GM19467 (cell line): ENCODE results near the gene NSMF.
"Not testable (repeated sequence)": the region's sequence is repeated elsewhere in the genome, so short reads cannot be mapped to it uniquely, and the experiment has no call there.

Experiments
- ATAC-seq: cut with Tn5 transposase; IDR thresholded peaks from one replicate; pipeline ENCODE4 v1.9.1; 2021; ENCODE audit warnings: mild to moderate bottlenecking, moderate library complexity; ENCODE audit not compliant: unreplicated experiment

NSMF gene

DNA sequence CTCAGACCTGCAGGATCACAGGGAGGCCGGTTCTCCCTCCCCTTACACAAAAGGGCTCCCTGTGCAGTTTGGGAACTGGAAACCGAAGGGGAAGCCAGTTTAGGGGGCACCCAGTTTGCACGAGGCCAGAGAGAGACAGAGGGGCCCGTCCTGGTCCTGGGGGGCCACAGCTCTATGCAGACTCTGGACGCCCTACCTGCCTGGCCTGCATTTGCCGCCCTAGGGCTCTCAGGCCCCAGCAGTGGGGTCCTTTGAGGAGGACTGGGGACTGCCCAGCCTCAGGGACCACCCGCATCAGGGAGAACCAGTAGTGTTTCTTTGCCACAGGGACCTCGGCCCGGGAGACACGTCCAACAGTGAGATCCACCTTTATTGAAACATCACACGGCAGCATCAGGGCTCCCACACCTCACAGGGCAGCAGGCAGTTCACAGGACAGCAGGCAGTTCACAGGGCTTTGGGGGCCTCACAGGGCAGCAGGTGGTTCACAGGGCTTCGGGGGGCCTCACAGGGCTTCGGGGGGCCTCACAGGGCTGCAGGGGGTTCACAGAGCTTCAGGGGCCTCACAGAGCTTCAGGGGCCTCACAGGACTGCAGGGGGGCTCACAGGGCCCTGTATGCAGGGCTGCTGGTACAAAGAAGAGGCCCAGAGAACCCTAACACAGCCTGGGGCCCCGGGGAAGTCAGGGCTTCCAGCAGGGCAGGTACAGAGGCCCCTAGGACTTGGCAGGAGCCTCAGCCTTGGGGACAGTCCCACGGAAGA is 648 bp upstream of the NSMF start:
- no peak for ATAC-seq

DNA sequence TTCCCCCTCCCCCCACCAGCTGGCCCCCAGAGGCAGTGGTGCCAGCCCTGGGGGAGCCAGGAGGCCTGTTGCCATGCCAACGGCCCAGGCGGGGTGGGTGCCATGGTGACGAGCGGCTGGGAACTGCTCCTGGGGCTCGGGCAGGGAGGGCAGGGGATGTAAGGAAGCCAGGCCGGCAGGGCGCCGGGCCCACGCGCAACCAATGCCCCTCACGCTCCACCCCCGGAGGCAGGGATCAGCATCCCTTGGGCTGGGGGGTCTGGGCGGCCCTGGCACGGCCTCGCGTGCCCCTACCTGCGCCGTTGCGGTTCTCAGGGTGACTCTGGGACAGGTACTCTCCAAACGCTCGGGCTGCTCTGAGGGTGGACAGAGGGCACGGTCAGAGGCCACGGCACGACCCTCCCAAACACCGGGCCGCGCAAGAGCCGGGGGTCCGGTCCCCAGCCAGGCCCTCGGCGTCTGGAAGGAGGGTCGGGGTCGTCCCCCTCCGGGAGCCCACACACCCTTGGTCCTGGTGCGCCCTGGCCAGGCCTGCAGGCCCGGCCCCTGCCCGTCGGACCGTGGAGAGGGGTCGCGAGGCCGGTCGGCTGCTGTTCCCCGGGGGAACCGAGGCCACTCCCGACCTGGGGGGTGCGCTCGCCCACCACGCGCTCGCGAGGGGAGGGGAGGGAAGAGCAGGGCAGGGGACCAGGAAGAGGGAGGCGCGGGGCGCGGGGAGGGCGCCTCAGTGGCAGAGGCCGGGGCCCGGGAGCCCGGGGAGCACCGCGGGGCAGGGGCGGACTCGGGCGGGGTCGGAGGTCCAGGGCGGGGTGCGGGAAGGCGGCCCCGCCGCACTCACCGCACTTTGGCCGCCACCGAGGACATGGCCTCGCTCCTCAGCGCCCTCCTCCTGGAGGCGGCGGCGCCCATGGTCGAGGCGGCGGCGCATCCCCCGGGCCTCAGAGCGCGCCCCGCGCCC is 661 bp downstream of the NSMF start:
- peak; percentile 7 for ATAC-seq

DNA sequence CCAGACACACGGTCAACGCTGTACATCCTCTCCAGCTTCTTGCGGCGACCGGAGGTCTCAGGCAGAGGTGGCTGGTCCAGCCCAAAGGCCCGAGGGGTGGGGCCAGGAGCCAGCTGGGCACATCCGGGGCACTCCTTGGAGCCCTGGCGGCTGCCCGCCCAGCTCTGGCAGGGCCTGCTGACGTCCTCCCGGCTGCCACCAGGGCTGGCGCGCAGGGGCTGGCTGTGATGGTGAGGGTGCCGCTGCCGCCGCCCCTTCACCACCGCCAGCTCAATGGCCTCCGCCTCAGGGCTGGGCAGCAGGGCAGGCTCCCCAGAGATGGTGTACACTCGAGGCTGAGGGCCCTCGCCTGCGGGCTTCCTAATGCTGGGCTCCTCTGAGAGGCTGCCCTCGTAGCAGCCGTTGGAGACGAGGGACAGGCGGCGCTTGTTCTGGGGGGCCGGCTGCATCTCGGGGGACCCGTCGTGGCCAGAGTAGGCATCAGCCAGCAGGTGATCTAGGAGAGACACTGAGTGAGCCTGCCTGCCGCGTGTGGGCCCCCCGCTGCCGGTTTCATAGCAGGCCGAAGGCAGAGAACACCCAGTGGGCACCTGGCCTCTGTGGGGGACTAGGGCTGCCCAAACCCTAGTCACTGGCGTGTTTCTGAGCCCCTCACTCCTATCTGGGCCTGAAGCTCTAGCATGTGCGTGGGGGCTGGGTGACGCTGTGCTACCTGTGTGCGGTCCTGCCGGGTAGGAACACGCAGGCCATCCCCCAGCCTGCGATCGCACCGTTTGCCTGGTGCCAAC is 1.5 kb downstream of the NSMF start:
- no peak for ATAC-seq

GRCh38 chr9:137456864-137457405 is 2.2 kb downstream of the NSMF start:
- ATAC-seq, result no peak

DNA sequence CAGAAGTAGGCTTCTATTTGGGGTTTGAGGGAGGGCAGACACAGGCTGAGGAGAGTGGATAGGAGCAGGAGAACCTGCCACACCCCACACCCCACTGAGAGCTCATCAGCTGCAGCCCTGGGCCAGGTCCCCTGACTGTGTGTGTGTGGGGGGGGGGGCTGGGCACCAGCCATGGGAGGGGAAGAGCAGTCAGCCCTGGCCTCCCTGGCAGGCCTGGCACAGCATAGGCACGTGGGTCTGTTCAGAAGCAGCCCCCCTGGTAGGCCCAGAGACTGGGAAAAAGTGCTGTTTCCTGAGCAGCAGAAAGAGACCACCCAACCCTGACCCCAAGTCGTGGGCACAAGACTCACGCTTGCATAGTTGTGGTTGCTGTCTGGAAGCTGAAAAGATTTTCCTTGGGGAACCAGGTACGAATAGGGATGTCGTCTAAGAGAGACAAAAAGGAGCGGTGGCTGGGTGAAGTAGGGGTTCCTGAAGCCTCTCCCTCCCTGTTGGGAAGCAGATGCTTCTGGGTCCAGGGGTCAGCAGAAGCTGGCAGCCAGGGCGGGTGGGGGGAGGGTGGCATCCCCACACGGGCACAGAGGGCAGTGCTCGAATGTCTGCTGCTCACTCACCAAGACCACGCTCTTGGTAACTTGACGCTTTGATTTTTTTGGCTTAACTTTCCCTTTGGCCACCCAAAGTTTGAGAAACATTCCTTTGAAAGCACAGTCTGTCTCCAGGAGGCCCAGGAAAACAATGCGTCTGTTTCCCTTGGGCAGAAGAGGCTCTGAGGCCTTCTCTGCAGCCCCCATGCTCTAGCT is 2.9 kb downstream of the NSMF start:
- no peak for ATAC-seq

- ATAC-seq, result no peak
These were observed 3.7 kb downstream of the NSMF start for GRCh38 chr9:137455359-137455991.

- ATAC-seq, result no peak
These were observed 4.4 kb downstream of the NSMF start for GRCh38 chr9:137454597-137455358.

DNA sequence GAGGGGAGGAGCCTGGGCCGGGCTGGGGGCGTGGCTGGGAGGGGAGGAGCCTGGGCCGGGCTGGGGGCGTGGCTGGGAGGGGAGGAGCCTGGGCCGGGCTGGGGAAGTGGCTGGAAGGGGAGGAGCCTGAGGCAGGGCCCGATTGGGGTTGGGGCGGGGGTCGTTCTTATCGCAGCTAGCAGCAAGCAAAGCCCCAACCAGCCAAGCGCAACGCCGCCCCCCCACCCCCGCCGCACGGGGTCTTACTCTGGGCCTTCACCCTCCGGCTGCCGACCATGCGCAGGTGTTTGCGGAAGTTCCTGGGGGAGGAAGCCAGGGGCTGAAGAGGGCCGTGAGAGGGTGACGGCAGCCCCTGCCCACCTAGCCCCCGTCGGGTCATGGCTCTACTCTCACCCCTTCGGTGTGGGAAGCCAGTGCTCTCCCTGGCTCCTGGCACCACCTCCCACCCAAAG is 5.0 kb downstream of the NSMF start:
- no peak for ATAC-seq

DNA sequence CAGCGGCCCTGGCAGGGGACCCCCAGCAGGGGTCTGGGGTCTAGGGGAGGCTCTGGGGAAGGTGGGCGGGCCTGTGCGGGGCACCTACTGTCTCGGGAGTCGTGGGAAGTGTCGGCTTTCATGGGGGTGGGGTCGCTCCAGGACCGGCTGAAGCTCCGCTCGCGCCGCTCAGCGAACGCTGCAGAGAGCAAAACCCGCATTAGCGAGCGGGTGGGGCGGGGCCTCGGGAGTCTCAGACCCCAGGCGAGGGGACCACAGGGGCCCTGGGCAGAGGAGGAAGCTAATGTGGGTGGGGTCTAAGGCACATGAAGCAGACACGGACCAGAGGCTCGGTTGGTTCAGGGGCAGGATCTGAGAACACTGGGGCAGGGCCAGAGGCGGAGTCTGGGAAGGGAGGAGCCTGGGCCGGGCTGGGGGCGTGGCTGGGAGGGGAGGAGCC is 5.5 kb downstream of the NSMF start:
- no peak for ATAC-seq

GRCh38 chr9:137452761-137453642 is 6.1 kb downstream of the NSMF start:
- no peak for ATAC-seq

DNA sequence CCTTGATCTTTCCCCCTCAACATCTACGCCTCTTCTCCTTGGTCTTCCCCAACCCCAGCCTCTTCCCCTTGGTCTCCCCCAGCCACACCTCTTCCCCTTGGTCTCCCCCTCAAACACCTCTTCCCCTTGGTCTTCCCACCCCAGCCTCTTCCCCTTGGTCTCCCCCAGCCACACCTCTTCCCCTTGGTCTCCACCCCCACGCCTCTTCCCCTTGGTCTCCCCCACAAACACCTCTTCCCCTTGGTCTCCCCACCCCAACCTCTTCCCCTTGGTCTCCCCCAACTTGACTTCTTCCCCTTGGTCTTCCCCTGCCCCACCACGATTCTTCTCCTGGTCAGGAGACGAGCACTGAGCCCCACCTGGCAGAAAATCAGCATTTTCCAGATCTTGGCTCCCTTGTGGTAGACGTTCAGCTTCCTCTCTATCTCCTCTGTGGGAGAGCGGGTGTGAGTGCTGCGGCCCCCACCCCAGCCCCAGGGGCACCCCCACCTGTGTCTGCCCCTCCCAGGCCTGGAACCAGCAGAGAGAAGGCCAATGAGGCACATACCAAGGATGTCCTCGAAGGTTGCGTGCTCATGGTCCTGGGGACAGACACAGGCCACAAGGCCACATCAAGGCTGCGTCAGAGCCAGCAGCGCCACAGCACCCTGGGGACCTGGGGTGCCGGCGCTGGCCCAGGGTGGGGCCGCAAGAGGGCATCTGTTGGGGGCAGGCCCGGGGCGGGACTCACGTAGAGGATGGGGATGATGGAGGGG is 7.0 kb downstream of the NSMF start:
- ATAC-seq, result no peak

DNA sequence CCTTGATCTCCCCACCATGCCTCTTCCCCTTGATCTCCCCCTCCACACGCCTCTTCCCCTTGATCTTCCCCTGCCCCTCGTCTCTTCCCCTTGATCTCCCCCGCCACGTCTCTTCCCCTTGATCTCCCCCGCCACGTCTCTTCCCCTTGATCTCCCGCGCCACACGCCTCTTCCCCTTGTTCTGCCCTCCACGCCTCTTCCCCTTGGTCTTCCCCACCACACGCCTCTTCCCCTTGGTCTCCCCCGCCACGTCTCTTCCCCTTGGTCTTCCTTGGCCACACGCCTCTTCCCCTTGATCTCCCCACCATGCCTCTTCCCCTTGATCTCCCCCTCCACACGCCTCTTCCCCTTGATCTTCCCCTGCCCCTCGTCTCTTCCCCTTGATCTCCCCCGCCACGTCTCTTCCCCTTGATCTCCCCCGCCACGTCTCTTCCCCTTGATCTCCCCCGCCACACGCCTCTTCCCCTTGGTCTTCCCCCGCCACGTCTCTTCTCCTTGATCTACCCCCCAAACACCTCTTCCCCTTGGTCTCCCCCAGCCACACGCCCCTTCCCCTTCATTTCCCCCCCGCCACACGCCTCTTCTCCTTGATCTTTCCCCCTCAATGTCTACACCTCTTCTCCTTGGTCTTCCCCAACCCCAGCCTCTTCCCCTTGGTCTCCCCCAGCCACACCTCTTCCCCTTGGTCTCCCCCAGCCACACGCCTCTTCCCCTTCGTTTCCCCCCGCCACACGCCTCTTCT is 7.7 kb downstream of the NSMF start:
- ATAC-seq, result not testable (repeated sequence)

GRCh38 chr9:137450539-137451222 is 8.5 kb downstream of the NSMF start:
- not testable (repeated sequence) for ATAC-seq

DNA sequence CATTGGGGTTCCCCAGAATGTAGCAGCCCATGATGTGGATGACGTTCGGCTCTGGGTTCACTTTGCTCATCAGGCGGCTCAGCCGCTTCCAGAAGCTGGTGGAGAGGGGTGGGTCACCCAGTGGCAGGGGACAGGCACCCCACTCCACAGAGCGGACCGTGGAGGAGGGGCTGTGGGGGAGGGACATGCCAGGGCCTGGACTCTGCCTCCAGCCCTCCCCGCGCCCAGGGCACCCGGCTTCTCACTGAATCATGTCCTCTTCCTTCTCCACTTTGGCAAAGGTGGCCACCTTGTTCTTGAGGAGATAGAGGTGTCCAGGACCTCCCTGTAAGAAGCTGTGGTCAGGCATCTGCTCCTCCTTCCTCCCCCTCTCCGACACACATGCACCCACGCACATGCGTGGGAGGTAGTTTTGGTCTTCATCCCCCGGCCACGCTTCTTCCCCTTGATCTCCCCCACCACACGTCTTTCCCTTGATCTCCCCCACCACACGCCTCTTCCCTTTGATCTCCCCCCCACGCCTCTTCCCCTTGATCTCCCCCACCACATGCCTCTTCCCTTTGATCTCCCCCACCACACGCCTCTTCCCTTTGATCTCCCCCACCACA is 9.1 kb downstream of the NSMF start:
- no peak for ATAC-seq

DNA sequence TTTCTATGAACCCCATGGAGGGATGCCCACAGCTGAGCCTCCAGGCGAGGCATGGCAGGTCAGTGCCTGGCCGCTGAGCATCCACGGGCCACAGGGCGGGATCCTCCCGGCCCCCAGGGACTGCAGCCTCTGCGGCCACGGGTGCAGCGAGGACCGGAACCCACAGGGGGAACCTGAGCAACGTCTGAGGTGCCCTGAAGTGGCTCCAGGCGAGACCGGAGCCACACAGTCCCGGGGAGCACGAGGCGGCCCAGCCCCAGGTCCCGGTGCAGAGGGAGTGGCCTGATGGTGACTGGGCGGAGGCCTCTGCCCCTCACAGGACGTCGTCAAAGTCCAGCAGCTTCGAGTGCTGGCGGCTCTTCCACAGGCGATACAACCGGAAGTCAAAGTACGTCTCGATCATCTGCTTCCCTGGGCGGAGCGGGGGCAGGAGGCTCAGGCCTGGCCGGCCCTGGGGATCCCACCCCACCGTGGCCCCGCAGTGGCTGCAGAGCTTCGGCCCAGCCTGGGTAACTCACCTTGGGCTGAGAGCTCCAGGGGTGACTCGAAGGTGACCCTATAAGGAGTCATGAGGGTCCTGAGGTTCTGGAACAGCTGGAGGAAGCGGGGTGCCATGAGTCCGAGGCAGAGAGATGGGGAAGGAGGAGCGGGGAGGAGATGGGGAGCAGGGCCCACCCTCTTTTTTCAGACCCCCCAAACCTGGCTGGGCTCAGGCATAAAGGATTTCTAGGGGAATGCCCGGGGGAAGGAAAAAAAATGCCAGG is 9.9 kb downstream of the NSMF start:
- ATAC-seq, result no peak
